Ramos (cell line): Measurements from ENCODE around the gene SELENOS.

Experiments used
- in situ Hi-C: fragments of 300-500 bp; cut with MboI; formaldehyde crosslinking; loops from one replicate; pipeline ENCODE4 v1.14.3; 2022; ENCODE audit warnings: low sequenced_read_pairs; ENCODE audit not compliant: unreplicated experiment

SELENOS gene

GRCh38 chr15:101233651-101234280, 43.5 kb downstream of the SELENOS start:
- in situ Hi-C loops, result no loop called here

GRCh38 chr15:101232677-101233076, 44.6 kb downstream of the SELENOS start:
- in situ Hi-C loops, result no loop called here

- in situ Hi-C loops, result no loop called here
Observed at GRCh38 chr15:101228313-101228712, 49.0 kb downstream of the SELENOS start.

- in situ Hi-C loops, result no loop called here
Observed at GRCh38 chr15:101225658-101226057, 51.6 kb downstream of the SELENOS start.
